Astrocyte (in vitro differentiated cells and primary cell): ENCODE results near the gene NCOA1. TPM values are rescaled to one million over a fixed set of nuclear protein-coding genes. Genes with fewer than 3 reads are reported as not detected.

Source experiments
- DNase-seq: peaks from one replicate; pipeline ENCODE4 v3.0.0-alpha.2; 2010; ENCODE audit warnings: low read depth
- FAIRE-seq: peaks from 2 replicates; lab custom pipeline; 2011; peaks lifted over from hg19 to GRCh38; lab: Jason Lieb, UNC
- H2AFZ ChIP-seq: 2 replicates; pipeline ENCODE4 v1.6.0; 2012; ENCODE audit warnings: low read depth, low read length, inconsistent platforms
- H3K27ac ChIP-seq: 2 replicates; pipeline ENCODE4 v1.5.1; 2011; ENCODE audit warnings: low read depth, low read length, inconsistent platforms
- H3K27me3 ChIP-seq: 2 replicates; pipeline ENCODE4 v1.6.0; 2011; ENCODE audit warnings: low read length, inconsistent platforms; ENCODE audit not compliant: insufficient read depth
- H3K36me3 ChIP-seq: 2 replicates; pipeline ENCODE4 v1.5.1; 2011; ENCODE audit warnings: low read length, inconsistent platforms; ENCODE audit not compliant: insufficient read depth
- H3K4me1 ChIP-seq: 2 replicates; pipeline ENCODE4 v1.5.1; 2011; ENCODE audit warnings: low read length, inconsistent platforms; ENCODE audit not compliant: insufficient read depth
- H3K4me2 ChIP-seq: 2 replicates; pipeline ENCODE4 v1.6.0; 2012; ENCODE audit warnings: low read length, inconsistent platforms
- H3K4me3 ChIP-seq: 2 replicates; pipeline ENCODE4 v1.5.1; 2011; ENCODE audit warnings: low read depth, mild to moderate bottlenecking, low read length, inconsistent platforms; ENCODE audit not compliant: insufficient read depth
- H3K79me2 ChIP-seq: 2 replicates; pipeline ENCODE4 v1.6.0; 2012; ENCODE audit warnings: mild to moderate bottlenecking, low read length, inconsistent platforms; ENCODE audit not compliant: insufficient read depth
- H3K9ac ChIP-seq: 2 replicates; pipeline ENCODE4 v1.6.0; 2012; ENCODE audit warnings: mild to moderate bottlenecking, low read length, inconsistent platforms
- H3K9me3 ChIP-seq: 2 replicates; pipeline ENCODE4 v1.5.1; 2012; ENCODE audit warnings: low read depth, mild to moderate bottlenecking, low read length, inconsistent platforms; ENCODE audit not compliant: insufficient read depth
- H4K20me1 ChIP-seq: 2 replicates; pipeline ENCODE4 v1.6.0; 2012; ENCODE audit warnings: low read length, inconsistent platforms; ENCODE audit not compliant: insufficient read depth
- H3K27ac Mint-ChIP-seq: one replicate; pipeline ENCODE4 v1.8.0; 2021; ENCODE audit warnings: mild to moderate bottlenecking, mixed read lengths; ENCODE audit not compliant: unreplicated experiment
- H3K27me3 Mint-ChIP-seq: one replicate; pipeline ENCODE4 v1.8.0; 2021; ENCODE audit warnings: low read depth, mixed read lengths; ENCODE audit not compliant: unreplicated experiment
- H3K36me3 Mint-ChIP-seq: one replicate; pipeline ENCODE4 v1.8.0; 2021; ENCODE audit warnings: low read depth, mixed read lengths; ENCODE audit not compliant: unreplicated experiment
- H3K4me1 Mint-ChIP-seq: one replicate; pipeline ENCODE4 v1.8.0; 2021; ENCODE audit warnings: low read depth, mixed read lengths; ENCODE audit not compliant: unreplicated experiment
- H3K4me3 Mint-ChIP-seq: one replicate; pipeline ENCODE4 v1.8.0; 2021; ENCODE audit warnings: mild to moderate bottlenecking, moderate library complexity, mixed read lengths; ENCODE audit not compliant: unreplicated experiment
- H3K9me3 Mint-ChIP-seq: one replicate; pipeline ENCODE4 v1.8.0; 2021; ENCODE audit warnings: mild to moderate bottlenecking, mixed read lengths; ENCODE audit not compliant: unreplicated experiment
- EZH2 ChIP-seq: IDR thresholded peaks from 2 replicates; pipeline ENCODE4 v1.6.1; 2012; ENCODE audit warnings: mild to moderate bottlenecking, low read length, inconsistent platforms; ENCODE audit not compliant: insufficient read depth
- total RNA-seq: library from RNA; stranded (reverse); gene quantifications from 2 replicates; pipeline ENCODE4 v1.2.1, GENCODE V29; 2021
- TF ChIP-seq, protein P1 (sequence below): IDR thresholded peaks from 2 replicates; pipeline ENCODE4 v1.5.1; 2011; ENCODE audit warnings: low read depth, mild to moderate bottlenecking, inconsistent platforms, low read length, moderate library complexity; ENCODE audit not compliant: insufficient read depth

The NCOA1 gene
- total RNA-seq, 1 donor from 2014 or later, result 14.7 TPM

DNA sequence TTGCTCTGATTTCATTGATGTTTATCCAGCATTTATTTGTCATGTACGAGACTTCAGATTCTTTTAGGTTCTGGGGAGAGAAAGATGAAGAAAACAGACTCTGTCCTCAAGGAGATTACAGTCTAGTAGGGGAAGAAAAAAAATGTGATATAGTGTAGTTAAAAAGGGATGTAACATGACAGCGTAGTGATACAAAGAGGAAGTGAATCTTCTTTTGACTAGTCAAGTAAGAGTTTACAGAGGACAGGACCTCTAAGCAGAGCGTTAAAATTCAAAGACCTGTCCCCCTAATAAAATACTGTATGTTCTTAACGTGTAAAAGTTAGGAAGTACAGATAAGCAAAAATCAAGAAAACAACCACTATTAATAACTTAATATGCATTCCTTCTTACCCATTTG lies 47.7 kb downstream of the NCOA1 start:
- no peaks in the 10 kb centered on the region for H3K36me3 ChIP-seq
- Mint-ChIP-seq H3K27me3 (no peaks in the 10 kb centered on the region), H3K4me1 (no peaks in the 10 kb centered on the region), H3K27ac (no peak overlapping the region), H3K4me3 (no peak overlapping the region), H3K9me3 (no peaks in the 10 kb centered on the region), H3K36me3 (no peaks in the 10 kb centered on the region)
- H3K4me1 ChIP-seq, result no peaks in the 10 kb centered on the region
- H3K79me2 ChIP-seq, result no peaks in the 10 kb centered on the region
- H3K4me3 ChIP-seq, result no peak overlapping the region
- H3K27me3 ChIP-seq, result no peaks in the 10 kb centered on the region
- DNase-seq (no peak), FAIRE-seq (no peak)
- no peak overlapping the region for H3K4me2 ChIP-seq
- H3K27ac ChIP-seq, result no peak overlapping the region
- TF ChIP-seq, protein P1, sequence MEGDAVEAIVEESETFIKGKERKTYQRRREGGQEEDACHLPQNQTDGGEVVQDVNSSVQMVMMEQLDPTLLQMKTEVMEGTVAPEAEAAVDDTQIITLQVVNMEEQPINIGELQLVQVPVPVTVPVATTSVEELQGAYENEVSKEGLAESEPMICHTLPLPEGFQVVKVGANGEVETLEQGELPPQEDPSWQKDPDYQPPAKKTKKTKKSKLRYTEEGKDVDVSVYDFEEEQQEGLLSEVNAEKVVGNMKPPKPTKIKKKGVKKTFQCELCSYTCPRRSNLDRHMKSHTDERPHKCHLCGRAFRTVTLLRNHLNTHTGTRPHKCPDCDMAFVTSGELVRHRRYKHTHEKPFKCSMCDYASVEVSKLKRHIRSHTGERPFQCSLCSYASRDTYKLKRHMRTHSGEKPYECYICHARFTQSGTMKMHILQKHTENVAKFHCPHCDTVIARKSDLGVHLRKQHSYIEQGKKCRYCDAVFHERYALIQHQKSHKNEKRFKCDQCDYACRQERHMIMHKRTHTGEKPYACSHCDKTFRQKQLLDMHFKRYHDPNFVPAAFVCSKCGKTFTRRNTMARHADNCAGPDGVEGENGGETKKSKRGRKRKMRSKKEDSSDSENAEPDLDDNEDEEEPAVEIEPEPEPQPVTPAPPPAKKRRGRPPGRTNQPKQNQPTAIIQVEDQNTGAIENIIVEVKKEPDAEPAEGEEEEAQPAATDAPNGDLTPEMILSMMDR, result no peak
- no peak for TF ChIP-seq EZH2
- peaks cover 3% of the 10 kb centered on the region for H3K9me3 ChIP-seq
- H3K9ac ChIP-seq, result no peak overlapping the region
- peaks cover 5% of the 10 kb centered on the region for H4K20me1 ChIP-seq
- H2AFZ ChIP-seq, result no peak overlapping the region

DNA sequence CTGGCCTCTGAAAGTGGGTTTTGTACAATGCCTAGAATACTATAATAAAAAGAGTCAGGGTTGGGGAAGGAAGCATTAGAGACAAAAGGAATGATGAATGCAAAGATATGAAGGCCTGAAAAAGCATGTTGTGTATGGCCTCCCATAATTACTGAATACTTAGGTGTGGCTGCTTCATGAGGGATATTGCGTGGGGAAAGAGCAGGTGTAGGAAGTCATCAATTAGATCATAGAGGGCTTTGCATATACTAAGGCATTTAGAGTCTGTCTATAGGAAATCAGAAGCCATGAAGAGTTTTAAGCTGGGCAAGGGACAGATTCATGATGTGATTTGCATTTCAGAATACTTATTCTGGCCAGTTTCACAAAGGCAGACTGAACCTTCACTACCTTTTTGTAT lies 48.2 kb downstream of the NCOA1 start:
- no peak overlapping the region for H3K27ac Mint-ChIP-seq
- Histone ChIP-seq H3K9ac (no peak overlapping the region), H3K9me3 (peaks cover 3% of the 10 kb centered on the region), H3K4me1 (no peaks in the 10 kb centered on the region), H3K27me3 (no peaks in the 10 kb centered on the region), H3K4me2 (no peak overlapping the region), H3K27ac (no peak overlapping the region), H4K20me1 (peaks cover 5% of the 10 kb centered on the region), H2AFZ (no peak overlapping the region), H3K79me2 (no peaks in the 10 kb centered on the region), H3K36me3 (no peaks in the 10 kb centered on the region), H3K4me3 (no peak overlapping the region)
- no peaks in the 10 kb centered on the region for H3K9me3 Mint-ChIP-seq
- no peak for FAIRE-seq
- no peak for DNase-seq
- no peaks in the 10 kb centered on the region for H3K36me3 Mint-ChIP-seq
- no peak for TF ChIP-seq EZH2
- TF ChIP-seq, protein P1, result no peak
- H3K27me3 Mint-ChIP-seq, result no peaks in the 10 kb centered on the region
- no peaks in the 10 kb centered on the region for H3K4me1 Mint-ChIP-seq
- no peak overlapping the region for H3K4me3 Mint-ChIP-seq

DNA sequence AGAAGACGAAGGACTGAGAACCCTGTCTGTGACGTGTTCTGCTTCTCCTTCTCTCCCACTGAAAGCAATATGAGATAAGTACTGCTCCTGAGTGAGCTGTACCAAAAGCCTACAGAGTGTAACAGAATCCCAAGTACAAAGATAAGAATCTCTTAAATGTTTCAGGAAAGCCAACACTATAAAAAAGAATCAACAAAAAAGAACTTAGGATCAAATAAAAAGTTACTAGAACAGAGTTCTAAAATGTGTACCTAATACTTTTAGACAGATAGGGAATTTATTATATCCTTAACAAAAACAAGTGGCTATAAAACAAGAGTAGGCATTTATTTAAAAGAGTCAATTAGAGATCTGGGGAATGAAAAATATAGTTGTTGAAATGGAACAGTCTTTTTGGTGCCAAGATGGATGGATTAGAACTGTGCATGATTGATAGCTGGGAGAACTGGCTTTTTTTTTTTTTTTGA lies 49.0 kb downstream of the NCOA1 start:
- TF ChIP-seq, protein P1, result no peak
- no peak for TF ChIP-seq EZH2
- H2AFZ ChIP-seq, result no peak overlapping the region
- H3K36me3 ChIP-seq, result no peaks in the 10 kb centered on the region
- no peak overlapping the region for H3K9ac ChIP-seq
- Mint-ChIP-seq H3K27ac (no peak overlapping the region), H3K9me3 (peaks cover 1% of the 10 kb centered on the region), H3K4me3 (no peak overlapping the region), H3K36me3 (no peaks in the 10 kb centered on the region), H3K27me3 (no peaks in the 10 kb centered on the region), H3K4me1 (no peaks in the 10 kb centered on the region)
- no peaks in the 10 kb centered on the region for H3K4me1 ChIP-seq
- H3K27me3 ChIP-seq, result no peaks in the 10 kb centered on the region
- no peak for FAIRE-seq
- H3K4me2 ChIP-seq, result no peak overlapping the region
- peaks cover 3% of the 10 kb centered on the region for H3K9me3 ChIP-seq
- H3K4me3 ChIP-seq, result no peak overlapping the region
- no peak for DNase-seq
- H3K27ac ChIP-seq, result no peak overlapping the region
- H3K79me2 ChIP-seq, result no peaks in the 10 kb centered on the region
- H4K20me1 ChIP-seq, result peaks cover 5% of the 10 kb centered on the region
